WERI-Rb-1 (cell line): ENCODE measurements around the gene HBG2.
"Not testable (repeated sequence)": the region's sequence is repeated elsewhere in the genome, so short reads cannot be mapped to it uniquely, and the experiment has no call there.

Experiments
- DNase-seq: peaks from one replicate; pipeline ENCODE4 v3.0.0-alpha.2; 2020
- H3K27ac ChIP-seq: fragments of 250-450 bp; sonication (Bioruptor Pico); 2 replicates; pipeline ENCODE4 v1.5.1; 2020; ENCODE audit warnings: mild to moderate bottlenecking, moderate library complexity
- H3K27me3 ChIP-seq: fragments of 250-450 bp; sonication (Bioruptor Pico); 2 replicates; pipeline ENCODE4 v1.5.1; 2021; ENCODE audit warnings: mild to moderate bottlenecking, low read depth, moderate library complexity; ENCODE audit not compliant: insufficient read depth, severe bottlenecking
- H3K36me3 ChIP-seq: fragments of 250-450 bp; sonication (Bioruptor Pico); 2 replicates; pipeline ENCODE4 v1.5.1; 2020; ENCODE audit warnings: mild to moderate bottlenecking, moderate library complexity
- H3K4me3 ChIP-seq: 2 replicates; pipeline ENCODE4 v1.5.1; 2011; ENCODE audit warnings: low read depth, mild to moderate bottlenecking, control low read depth, low read length
- H3K9me3 ChIP-seq: fragments of 250-450 bp; sonication (Bioruptor Pico); 2 replicates; pipeline ENCODE4 v1.5.1; 2021; ENCODE audit warnings: mild to moderate bottlenecking, moderate library complexity; ENCODE audit not compliant: severe bottlenecking
- TF ChIP-seq, protein P1 (sequence below): IDR thresholded peaks from 2 replicates; pipeline ENCODE4 v1.5.1; 2011; ENCODE audit warnings: low read depth, mild to moderate bottlenecking, control low read depth, inconsistent platforms, low read length

The HBG2 gene

DNA sequence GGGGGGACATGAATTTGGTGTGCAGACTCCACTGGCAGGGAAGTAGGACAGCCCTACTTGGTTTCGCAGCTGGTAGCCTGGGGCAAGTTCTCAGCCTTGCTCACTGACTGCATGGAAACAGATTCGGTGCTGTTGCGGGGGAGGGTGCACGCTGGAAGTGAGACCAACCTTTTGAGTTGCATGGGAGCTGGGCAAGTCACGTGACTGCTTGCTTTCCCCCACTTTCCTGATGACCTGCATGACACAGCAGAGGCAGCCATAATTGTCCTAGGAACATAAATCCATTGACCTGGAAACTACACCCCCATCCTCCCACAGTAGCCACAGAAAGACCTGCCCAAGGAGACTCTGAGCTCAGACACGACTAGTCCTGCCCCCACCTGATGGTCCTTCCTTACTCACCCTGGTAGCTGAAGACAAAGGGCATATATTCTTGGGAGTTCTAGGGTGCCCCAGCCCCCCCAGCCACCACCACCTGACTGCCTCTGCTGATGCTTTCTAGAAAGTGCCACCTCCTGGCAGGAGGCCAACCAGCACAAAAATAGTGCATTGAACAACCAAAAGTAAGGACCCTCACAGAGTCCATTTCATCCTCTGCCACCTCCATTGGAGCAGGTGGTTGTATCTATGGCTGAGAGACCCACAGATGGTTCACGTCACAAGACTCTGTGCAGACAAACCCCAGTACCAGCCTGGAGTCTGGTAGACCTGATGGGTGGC is 4.1 kb upstream of the HBG2 start:
- Histone ChIP-seq H3K27me3 (peaks cover 37% of the 10 kb centered on the region), H3K4me3 (no peak overlapping the region), H3K36me3 (no peaks in the 10 kb centered on the region), H3K9me3 (no peaks in the 10 kb centered on the region), H3K27ac (no peak overlapping the region)
- no peak for DNase-seq
- TF ChIP-seq, protein P1, sequence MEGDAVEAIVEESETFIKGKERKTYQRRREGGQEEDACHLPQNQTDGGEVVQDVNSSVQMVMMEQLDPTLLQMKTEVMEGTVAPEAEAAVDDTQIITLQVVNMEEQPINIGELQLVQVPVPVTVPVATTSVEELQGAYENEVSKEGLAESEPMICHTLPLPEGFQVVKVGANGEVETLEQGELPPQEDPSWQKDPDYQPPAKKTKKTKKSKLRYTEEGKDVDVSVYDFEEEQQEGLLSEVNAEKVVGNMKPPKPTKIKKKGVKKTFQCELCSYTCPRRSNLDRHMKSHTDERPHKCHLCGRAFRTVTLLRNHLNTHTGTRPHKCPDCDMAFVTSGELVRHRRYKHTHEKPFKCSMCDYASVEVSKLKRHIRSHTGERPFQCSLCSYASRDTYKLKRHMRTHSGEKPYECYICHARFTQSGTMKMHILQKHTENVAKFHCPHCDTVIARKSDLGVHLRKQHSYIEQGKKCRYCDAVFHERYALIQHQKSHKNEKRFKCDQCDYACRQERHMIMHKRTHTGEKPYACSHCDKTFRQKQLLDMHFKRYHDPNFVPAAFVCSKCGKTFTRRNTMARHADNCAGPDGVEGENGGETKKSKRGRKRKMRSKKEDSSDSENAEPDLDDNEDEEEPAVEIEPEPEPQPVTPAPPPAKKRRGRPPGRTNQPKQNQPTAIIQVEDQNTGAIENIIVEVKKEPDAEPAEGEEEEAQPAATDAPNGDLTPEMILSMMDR, result no peak

DNA sequence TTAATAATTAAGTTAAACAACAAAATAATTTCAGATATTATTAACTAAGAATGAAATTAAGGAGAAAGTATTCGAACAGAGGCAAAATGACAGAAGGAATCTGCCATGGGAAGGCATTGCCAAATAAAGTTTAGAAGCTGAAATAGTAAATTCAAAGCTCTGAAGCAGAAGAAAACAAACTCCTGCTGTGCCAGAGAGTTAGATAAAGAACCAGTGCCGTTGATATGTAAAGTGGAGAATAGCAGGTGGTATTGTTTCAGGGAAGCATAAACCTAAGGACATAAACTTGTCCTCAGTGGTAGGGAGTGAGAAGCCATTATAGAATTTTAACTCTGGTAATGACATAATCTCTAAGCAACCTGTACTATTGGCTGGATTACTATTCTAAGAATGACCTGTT is 2.7 kb upstream of the HBG2 start:
- H3K9me3 ChIP-seq, result no peaks in the 10 kb centered on the region
- no peaks in the 10 kb centered on the region for H3K36me3 ChIP-seq
- no peak overlapping the region for H3K27ac ChIP-seq
- H3K4me3 ChIP-seq, result no peak overlapping the region
- TF ChIP-seq, protein P1, result no peak
- H3K27me3 ChIP-seq, result peaks cover 39% of the 10 kb centered on the region
- DNase-seq, result no peak

- H3K27me3 ChIP-seq, result peaks cover 47% of the 10 kb centered on the region
- H3K9me3 ChIP-seq, H3K36me3 ChIP-seq, H3K4me3 ChIP-seq, H3K27ac ChIP-seq, DNase-seq: not testable (repeated sequence)
Measured at GRCh38 chr11:5254023-5254422, 558 bp downstream of the HBG2 start.

DNA sequence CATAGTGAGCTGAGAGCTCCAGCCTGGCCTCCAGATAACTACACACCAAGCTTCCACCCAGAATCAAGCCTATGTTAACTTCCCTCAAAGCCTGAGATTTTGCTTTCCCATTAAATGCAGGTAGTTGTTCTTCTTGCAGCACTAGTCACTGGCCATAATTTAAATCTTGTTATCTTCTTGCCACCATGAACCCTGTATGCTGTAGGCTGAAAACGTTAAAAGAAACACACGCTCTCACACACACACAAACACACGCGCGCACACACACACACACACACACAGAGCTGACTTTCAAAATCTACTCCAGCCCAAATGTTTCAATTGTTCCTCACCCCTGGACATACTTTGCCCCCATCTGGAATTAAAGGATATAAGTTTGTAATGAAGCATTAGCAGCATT is 1.1 kb downstream of the HBG2 start:
- H3K4me3 ChIP-seq, H3K27ac ChIP-seq, H3K36me3 ChIP-seq, DNase-seq, H3K9me3 ChIP-seq: not testable (repeated sequence)
- H3K27me3 ChIP-seq, result peaks cover 42% of the 10 kb centered on the region

DNA sequence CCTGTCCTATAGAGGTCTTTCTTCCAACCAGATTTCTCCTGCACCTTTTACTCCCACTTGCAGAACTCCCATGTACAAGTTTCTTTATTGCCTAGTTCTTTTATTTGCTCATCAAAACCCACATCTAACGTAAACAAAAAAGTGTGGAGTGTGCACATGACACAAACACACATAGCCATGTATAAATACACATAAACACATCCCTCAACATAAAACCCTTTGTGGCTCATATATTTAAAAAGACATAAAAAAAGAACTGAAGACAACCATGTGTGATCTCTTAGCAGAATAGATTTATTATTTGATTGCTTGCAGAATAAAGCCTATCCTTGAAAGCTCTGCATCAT is 1.7 kb downstream of the HBG2 start:
- Histone ChIP-seq H3K9me3 (no peaks in the 10 kb centered on the region), H3K27ac (no peak overlapping the region), H3K36me3 (no peaks in the 10 kb centered on the region), H3K27me3 (peaks cover 40% of the 10 kb centered on the region), H3K4me3 (no peak overlapping the region)
- no peak for DNase-seq
- TF ChIP-seq, protein P1, result no peak

DNA sequence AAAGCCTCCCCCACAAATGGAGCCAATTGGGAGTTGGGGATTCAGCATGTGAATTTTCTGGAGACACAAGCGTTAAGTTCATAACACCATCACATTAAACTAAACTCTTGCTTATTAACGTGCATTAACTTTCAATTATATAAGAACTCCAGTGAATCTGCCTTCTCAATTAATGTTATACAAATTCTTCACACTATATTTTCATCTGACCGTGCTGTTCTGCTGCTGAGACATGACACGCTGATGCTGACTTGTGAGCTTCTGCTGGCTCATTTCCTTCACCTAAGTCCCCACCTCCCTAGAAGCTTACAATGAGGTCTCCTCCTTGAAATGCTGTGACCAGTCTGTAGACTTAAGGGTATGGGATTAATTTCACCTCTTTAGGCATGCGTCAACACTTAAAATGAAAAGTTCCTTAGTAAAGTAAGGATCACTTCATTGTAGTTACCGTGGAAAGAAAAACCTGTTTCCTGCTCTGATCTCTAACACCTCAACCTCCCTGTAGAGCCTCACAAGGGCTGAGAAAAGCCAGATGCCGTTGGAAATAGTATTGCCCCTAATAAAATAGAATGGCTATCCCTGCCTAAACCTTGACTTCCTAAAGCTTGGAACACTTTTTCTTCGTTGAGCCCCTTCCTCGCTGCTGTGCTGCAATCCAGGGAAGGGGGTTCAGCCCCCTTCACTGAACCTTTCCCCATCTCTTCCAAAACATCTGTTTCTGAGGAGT is 2.2 kb downstream of the HBG2 start:
- Histone ChIP-seq H3K9me3 (no peaks in the 10 kb centered on the region), H3K4me3 (no peak overlapping the region), H3K27me3 (peaks cover 40% of the 10 kb centered on the region), H3K27ac (no peak overlapping the region), H3K36me3 (no peaks in the 10 kb centered on the region)
- DNase-seq, result no peak
- TF ChIP-seq, protein P1, result no peak
